ENCODE results near the gene CHD9.
"Not testable (repeated sequence)": the region's sequence is repeated elsewhere in the genome, so short reads cannot be mapped to it uniquely, and the experiment has no call there.

- not testable (repeated sequence) for TF ChIP-seq CTCF (conservative IDR thresholded peaks at IDR 0.05); EZH2 (IDR thresholded peaks at IDR 0.05; ENCODE audit: low read depth)
Observed at GRCh38 chr16:53051255-53051654, 3.5 kb upstream of the CHD9 start.

Measured in PC-9 (cell line).